ENCODE data around the gene PDE1C. TPM values are rescaled to one million over a fixed set of nuclear protein-coding genes. Genes with fewer than 3 reads are reported as not detected.

Gene PDE1C
- total RNA-seq, 6 experiments from 2014 or later: 0.19 to 1.9 (median 1.2) TPM

DNA sequence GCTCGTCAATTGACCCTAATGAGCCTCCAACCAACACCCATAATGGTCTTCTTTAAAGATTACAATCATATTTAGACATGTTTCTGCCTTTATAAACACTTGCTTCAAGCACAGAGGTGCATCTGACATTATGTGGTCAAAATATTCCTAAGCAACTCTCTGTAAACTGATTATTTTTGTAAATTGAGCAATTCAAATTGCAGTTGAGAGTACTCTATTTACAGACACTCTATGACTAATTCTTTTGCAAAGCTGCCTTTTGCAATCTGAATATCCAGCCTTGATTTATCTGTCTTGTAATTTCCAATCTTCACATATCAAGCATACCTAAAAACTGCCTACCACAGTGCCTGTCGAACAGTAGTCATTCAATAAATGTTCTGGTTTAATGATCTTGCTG is 112.0 kb downstream of the PDE1C start:
- no peaks in the 10 kb centered on the region for H3K4me1 Mint-ChIP-seq (ENCODE audit: low read depth)
- H3K36me3 Mint-ChIP-seq (ENCODE audit: low read depth): no peaks in the 10 kb centered on the region; the same call in 1 of the 2 replicates
- H3K27ac Mint-ChIP-seq: no peak overlapping the region
- no peak for TF ChIP-seq CTCF (IDR thresholded peaks at IDR 0.05)
- H3K27me3 Mint-ChIP-seq (ENCODE audit: insufficient read depth): no peaks in the 10 kb centered on the region
- no peak overlapping the region for H3K4me3 Mint-ChIP-seq
- H3K9me3 Mint-ChIP-seq: peaks cover 30% of the 10 kb centered on the region
- no peak for DNase-seq

DNA sequence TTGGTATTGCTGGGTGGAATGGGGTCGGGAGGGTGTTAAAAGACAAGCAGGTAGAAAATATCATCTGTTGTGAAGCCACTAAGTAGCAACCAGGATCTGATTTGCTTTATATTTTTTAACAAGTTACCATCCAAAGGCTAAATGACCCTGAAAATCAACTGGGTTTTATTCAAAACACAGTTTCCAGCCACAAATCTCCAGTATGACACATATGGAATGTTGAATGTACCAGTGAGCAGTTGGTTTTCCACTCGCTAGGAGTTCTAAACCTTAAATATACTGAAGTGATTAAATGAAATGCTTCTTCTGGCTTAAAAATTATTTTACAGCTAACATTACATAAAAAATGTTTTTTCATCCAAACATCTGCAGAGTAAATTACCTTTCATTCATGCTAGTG is 112.5 kb downstream of the PDE1C start:
- Mint-ChIP-seq H3K36me3 (ENCODE audit: low read depth) (no peaks in the 10 kb centered on the region; the same call in 1 of the 2 replicates), H3K27ac (no peak overlapping the region), H3K4me3 (no peak overlapping the region), H3K27me3 (ENCODE audit: insufficient read depth) (no peaks in the 10 kb centered on the region), H3K4me1 (ENCODE audit: low read depth) (no peaks in the 10 kb centered on the region), H3K9me3 (peaks cover 30% of the 10 kb centered on the region)
- no peak for TF ChIP-seq CTCF (IDR thresholded peaks at IDR 0.05)
- DNase-seq: no peak

- no peak for DNase-seq
Measured at GRCh38 chr7:31957090-31957720, 113.0 kb downstream of the PDE1C start.

DNA sequence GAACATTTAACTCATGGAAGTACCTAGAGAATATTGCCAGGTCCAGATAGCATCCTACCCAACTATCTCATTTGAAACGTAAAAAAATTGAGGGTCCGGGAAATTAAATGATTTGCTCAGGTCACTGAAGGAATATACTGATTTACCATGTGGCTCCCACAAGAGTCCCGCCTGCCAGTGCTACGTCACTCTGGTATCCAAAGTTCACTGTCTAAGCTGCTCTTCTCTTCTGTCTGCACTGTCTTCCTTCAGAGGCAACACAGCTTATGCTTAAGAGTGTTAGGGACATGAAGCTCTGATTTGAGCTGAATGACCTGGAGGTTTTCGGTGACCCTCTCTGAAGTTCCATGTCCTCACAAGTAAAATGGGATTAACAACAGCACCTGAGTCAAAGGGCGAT is 114.6 kb downstream of the PDE1C start:
- peaks cover 19% of the 10 kb centered on the region for H3K9me3 Mint-ChIP-seq
- no peak for DNase-seq
- no peaks in the 10 kb centered on the region for H3K4me1 Mint-ChIP-seq (ENCODE audit: low read depth)
- no peak for TF ChIP-seq CTCF (IDR thresholded peaks at IDR 0.05)
- no peak overlapping the region for H3K4me3 Mint-ChIP-seq
- no peaks in the 10 kb centered on the region; the same call in 1 of the 2 replicates for H3K36me3 Mint-ChIP-seq (ENCODE audit: low read depth)
- no peaks in the 10 kb centered on the region for H3K27me3 Mint-ChIP-seq (ENCODE audit: insufficient read depth)
- no peak overlapping the region for H3K27ac Mint-ChIP-seq

More at GRCh38 chr7:31957090-31957720, 113.0 kb downstream of the PDE1C start:
- Mint-ChIP-seq H3K27me3 (ENCODE audit: insufficient read depth) (no peaks in the 10 kb centered on the region), H3K4me1 (ENCODE audit: low read depth) (no peaks in the 10 kb centered on the region), H3K4me3 (no peak overlapping the region), H3K36me3 (ENCODE audit: low read depth) (no peaks in the 10 kb centered on the region; the same call in 1 of the 2 replicates), H3K27ac (no peak overlapping the region), H3K9me3 (peaks cover 24% of the 10 kb centered on the region)
- no peak for TF ChIP-seq CTCF (IDR thresholded peaks at IDR 0.05)

DNA sequence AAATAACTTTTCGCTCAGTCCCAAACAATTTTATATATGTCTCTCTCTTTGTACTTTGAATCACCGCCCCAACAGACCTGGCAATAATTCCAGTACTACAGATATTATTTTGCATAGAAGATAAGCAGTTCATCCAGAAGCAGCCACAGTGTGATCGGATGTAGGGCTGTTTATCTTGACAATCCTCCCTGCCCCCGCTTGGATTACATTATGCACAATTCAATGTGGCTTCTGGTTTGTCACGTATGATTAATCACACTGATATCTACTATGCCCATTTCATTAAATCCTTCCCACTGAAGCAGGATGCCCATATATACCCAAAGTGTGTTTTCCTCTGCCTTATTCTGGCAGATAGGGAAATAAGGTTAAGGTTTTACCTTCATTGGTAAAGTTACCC is 115.2 kb downstream of the PDE1C start:
- Mint-ChIP-seq H3K36me3 (ENCODE audit: low read depth) (no peaks in the 10 kb centered on the region; the same call in 1 of the 2 replicates), H3K9me3 (peaks cover 19% of the 10 kb centered on the region), H3K27ac (no peak overlapping the region), H3K4me1 (ENCODE audit: low read depth) (no peaks in the 10 kb centered on the region), H3K27me3 (ENCODE audit: insufficient read depth) (no peaks in the 10 kb centered on the region), H3K4me3 (no peak overlapping the region)
- DNase-seq: no peak
- no peak for TF ChIP-seq CTCF (IDR thresholded peaks at IDR 0.05)
